Fibroblast of pulmonary artery (primary cell): ENCODE measurements around the gene LCK.
"Not testable (repeated sequence)": the region's sequence is repeated elsewhere in the genome, so short reads cannot be mapped to it uniquely, and the experiment has no call there.

Experiments used
- DNase-seq: peaks from one replicate; pipeline ENCODE4 v3.0.0-alpha.2; 2010; ENCODE audit warnings: low read depth
- H3K4me3 ChIP-seq: replicated peaks from 2 replicates; pipeline ENCODE4 v1.5.1; 2011; ENCODE audit warnings: low read depth, mild to moderate bottlenecking, control low read depth, low read length, moderate library complexity
- TF ChIP-seq, protein P1 (sequence below): IDR thresholded peaks from 2 replicates; pipeline ENCODE4 v1.5.1; 2011; ENCODE audit warnings: mild to moderate bottlenecking, control low read depth, low read length, inconsistent platforms; ENCODE audit errors: missing control alignments

Gene LCK

DNA sequence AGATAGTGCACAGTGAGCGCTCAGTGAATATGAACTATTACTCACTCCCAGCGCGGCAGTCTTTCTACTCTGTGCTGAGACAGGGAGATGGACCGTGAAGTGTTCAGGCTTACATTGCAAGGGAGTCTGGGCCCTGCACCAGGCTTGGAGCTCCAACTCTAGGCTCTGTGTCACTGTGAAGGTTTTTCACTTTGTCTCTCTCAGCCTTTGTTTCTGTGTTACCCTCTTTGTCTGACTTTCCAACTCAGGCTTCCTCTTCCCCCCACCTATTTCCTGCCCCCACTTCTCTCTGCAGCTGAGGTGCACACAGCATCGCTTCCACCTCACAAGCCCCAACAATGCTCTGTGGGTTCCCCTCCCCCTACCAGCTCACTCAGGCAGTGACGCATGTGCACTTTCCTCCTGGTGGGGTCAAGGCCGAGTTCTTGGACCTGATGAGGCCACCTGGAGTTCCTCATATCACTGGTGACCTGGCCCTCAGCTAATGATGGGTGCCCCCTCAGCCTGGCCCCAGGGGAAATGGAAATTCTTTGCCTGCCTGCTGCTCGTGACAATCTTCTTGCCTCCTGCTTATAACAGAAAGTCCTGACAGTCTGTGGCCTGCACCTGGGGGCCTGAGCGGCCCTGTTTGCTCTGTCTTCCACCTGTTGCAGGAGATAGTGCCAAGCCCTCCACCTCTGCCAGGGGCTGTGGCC, 1.1 kb upstream of the LCK start:
- TF ChIP-seq, protein P1, sequence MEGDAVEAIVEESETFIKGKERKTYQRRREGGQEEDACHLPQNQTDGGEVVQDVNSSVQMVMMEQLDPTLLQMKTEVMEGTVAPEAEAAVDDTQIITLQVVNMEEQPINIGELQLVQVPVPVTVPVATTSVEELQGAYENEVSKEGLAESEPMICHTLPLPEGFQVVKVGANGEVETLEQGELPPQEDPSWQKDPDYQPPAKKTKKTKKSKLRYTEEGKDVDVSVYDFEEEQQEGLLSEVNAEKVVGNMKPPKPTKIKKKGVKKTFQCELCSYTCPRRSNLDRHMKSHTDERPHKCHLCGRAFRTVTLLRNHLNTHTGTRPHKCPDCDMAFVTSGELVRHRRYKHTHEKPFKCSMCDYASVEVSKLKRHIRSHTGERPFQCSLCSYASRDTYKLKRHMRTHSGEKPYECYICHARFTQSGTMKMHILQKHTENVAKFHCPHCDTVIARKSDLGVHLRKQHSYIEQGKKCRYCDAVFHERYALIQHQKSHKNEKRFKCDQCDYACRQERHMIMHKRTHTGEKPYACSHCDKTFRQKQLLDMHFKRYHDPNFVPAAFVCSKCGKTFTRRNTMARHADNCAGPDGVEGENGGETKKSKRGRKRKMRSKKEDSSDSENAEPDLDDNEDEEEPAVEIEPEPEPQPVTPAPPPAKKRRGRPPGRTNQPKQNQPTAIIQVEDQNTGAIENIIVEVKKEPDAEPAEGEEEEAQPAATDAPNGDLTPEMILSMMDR = no peak
- DNase-seq = peak; percentile 58
- H3K4me3 ChIP-seq = no peak overlapping the region

- TF ChIP-seq, protein P1 = no peak
- DNase-seq = no peak
- no peak overlapping the region for H3K4me3 ChIP-seq
These were observed 4.3 kb downstream of the LCK start for GRCh38 chr1:32255072-32256071.

- TF ChIP-seq, protein P1 = no peak
- DNase-seq = no peak
- H3K4me3 ChIP-seq = no peak overlapping the region
These were observed 5.6 kb downstream of the LCK start for GRCh38 chr1:32256473-32257226.

DNA sequence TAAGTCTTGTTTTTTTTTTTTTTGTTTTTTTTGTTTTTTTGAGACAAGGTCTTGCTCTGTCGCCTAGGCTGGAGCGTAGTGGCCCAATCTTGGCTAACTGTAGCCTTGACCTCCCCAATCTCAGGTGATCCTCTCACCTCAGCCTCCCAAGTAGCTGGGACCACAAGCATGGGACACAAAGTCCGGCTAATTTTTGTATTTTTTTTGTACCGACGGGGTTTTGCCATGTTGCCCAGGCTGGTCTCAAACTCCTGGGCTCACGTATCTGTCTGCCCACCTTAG, 6.1 kb downstream of the LCK start:
- no peak for DNase-seq
- no peak overlapping the region for H3K4me3 ChIP-seq
- TF ChIP-seq, protein P1 = no peak

GRCh38 chr1:32263236-32263593, 12.2 kb downstream of the LCK start:
- DNase-seq, H3K4me3 ChIP-seq: not testable (repeated sequence)

- TF ChIP-seq, protein P1 = no peak
- no peak overlapping the region for H3K4me3 ChIP-seq
- no peak for DNase-seq
These were observed 12.7 kb downstream of the LCK start for GRCh38 chr1:32263744-32264143.

- TF ChIP-seq, protein P1 = no peak
- H3K4me3 ChIP-seq = no peak overlapping the region
- no peak for DNase-seq
These were observed 14.8 kb downstream of the LCK start for GRCh38 chr1:32265846-32266245.
